ENCODE data around the gene UNK. TPM values are rescaled to one million over a fixed set of nuclear protein-coding genes. Genes with fewer than 3 reads are reported as not detected.

The UNK gene
- total and polyA plus RNA-seq, 9 of the 15 experiments (the other 6 are each of a cell fraction or from before 2014, with no cell fraction given), result 12.8 to 38.6 (median 24.8) TPM

DNA sequence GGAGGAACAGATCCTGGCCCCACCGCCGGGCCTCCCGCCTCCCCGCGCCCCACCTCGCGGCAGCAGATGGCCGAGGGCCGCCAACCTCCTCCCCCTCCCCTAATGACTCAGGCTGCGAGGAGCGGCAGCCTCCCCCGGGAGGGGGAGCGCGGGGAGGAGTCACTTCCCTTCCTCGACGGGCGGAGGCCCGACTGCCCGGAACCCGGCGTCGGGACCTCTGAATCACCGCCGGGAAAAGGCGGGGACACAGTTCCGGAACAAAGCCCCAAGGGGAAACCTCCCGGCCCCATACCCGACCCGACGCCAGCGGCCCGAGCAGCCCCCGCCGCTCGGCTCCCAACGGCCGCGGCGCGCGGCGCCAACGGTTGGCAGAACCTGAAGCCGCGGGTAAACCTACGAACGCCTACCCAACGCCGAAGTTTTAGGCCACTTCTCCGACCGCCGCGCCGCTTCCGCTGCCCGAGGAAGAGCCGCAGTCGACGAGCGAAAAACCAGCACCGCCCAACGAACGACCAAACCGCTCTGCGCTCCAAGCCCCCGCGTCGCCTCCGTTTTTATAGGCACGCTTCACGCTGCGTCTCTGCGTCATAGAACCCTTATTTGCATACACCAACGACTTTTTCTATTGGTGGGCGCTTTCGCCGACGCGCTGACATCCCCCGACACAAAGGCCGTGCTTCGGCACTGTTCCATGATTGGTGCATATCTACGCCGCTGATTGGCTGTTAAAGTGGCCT is 5.2 kb upstream of the UNK start (continued):
- TF ChIP-seq, protein P1, sequence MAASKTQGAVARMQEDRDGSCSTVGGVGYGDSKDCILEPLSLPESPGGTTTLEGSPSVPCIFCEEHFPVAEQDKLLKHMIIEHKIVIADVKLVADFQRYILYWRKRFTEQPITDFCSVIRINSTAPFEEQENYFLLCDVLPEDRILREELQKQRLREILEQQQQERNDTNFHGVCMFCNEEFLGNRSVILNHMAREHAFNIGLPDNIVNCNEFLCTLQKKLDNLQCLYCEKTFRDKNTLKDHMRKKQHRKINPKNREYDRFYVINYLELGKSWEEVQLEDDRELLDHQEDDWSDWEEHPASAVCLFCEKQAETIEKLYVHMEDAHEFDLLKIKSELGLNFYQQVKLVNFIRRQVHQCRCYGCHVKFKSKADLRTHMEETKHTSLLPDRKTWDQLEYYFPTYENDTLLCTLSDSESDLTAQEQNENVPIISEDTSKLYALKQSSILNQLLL (CRISPR knock-in tag; IDR thresholded peaks at IDR 0.05; ENCODE audit: borderline replicate concordance), result no peak
- TF ChIP-seq GATAD2A (IDR thresholded peaks at IDR 0.05) (no peak), ETV5 (CRISPR knock-in tag; IDR thresholded peaks at IDR 0.05; ENCODE audit: low read depth) (peak; percentile 89), ZNF668 (CRISPR knock-in tag; IDR thresholded peaks at IDR 0.05) (no peak), EP300 (IDR thresholded peaks at IDR 0.05; ENCODE audit: low read length) (0 out of 2 replicates have a peak, but pooled peaks have one; percentile 16), NFRKB (IDR thresholded peaks at IDR 0.05; ENCODE audit: low read depth) (0 out of 2 replicates have a peak, but pooled peaks have one; percentile 35), MTF1 (CRISPR knock-in tag; IDR thresholded peaks at IDR 0.05; ENCODE audit: borderline replicate concordance) (no peak), ZC3H11A (IDR thresholded peaks at IDR 0.05; ENCODE audit: low read depth, low read length) (no peak), EGR1 (conservative IDR thresholded peaks at IDR 0.05) (peak; percentile 93), ZNF764 (CRISPR knock-in tag; IDR thresholded peaks at IDR 0.05; ENCODE audit: low read depth) (peak; percentile 53; the same call in 1 of the 2 replicates), FOSL1 (tag; conservative IDR thresholded peaks at IDR 0.05) (peak; percentile 94), SIN3B (IDR thresholded peaks at IDR 0.05; ENCODE audit: low read depth) (peak; percentile 71)
- TF ChIP-seq, protein P2, sequence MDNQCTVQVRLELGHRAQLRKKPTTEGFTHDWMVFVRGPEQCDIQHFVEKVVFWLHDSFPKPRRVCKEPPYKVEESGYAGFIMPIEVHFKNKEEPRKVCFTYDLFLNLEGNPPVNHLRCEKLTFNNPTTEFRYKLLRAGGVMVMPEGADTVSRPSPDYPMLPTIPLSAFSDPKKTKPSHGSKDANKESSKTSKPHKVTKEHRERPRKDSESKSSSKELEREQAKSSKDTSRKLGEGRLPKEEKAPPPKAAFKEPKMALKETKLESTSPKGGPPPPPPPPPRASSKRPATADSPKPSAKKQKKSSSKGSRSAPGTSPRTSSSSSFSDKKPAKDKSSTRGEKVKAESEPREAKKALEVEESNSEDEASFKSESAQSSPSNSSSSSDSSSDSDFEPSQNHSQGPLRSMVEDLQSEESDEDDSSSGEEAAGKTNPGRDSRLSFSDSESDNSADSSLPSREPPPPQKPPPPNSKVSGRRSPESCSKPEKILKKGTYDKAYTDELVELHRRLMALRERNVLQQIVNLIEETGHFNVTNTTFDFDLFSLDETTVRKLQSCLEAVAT (IDR thresholded peaks at IDR 0.05), result peak; percentile 98
- TF ChIP-seq, protein P3, sequence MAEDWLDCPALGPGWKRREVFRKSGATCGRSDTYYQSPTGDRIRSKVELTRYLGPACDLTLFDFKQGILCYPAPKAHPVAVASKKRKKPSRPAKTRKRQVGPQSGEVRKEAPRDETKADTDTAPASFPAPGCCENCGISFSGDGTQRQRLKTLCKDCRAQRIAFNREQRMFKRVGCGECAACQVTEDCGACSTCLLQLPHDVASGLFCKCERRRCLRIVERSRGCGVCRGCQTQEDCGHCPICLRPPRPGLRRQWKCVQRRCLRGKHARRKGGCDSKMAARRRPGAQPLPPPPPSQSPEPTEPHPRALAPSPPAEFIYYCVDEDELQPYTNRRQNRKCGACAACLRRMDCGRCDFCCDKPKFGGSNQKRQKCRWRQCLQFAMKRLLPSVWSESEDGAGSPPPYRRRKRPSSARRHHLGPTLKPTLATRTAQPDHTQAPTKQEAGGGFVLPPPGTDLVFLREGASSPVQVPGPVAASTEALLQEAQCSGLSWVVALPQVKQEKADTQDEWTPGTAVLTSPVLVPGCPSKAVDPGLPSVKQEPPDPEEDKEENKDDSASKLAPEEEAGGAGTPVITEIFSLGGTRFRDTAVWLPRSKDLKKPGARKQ (CRISPR knock-in tag; IDR thresholded peaks at IDR 0.05), result no peak
